Measurements from ENCODE around the gene RMI1. TPM values are rescaled to one million over a fixed set of nuclear protein-coding genes. Genes with fewer than 3 reads are reported as not detected.
A peak's percentile ranks its signal among the peaks of the same experiment; 100 is the strongest.

Gene RMI1
- total RNA-seq, 1 donor from 2014 or later = 12.1 TPM

GRCh38 chr9:83967073-83967472 lies 13.5 kb upstream of the RMI1 start:
- no peak for DNase-seq (ENCODE audit: low spot score)

GRCh38 chr9:83969602-83970001 lies 11.0 kb upstream of the RMI1 start:
- no peak for DNase-seq (ENCODE audit: low spot score)

GRCh38 chr9:83971485-83971884 lies 9.1 kb upstream of the RMI1 start:
- no peak for DNase-seq (ENCODE audit: low spot score)

- DNase-seq (ENCODE audit: low spot score) = no peak
These were observed 8.3 kb upstream of the RMI1 start for GRCh38 chr9:83972286-83972685.

GRCh38 chr9:83975300-83975699 lies 5.3 kb upstream of the RMI1 start:
- no peak for DNase-seq (ENCODE audit: low spot score)

GRCh38 chr9:83976372-83976771 lies 4.2 kb upstream of the RMI1 start:
- DNase-seq (ENCODE audit: low spot score) = no peak

GRCh38 chr9:83977196-83977595 lies 3.4 kb upstream of the RMI1 start:
- DNase-seq (ENCODE audit: low spot score) = no peak

GRCh38 chr9:83978992-83979811 lies 1.4 kb upstream of the RMI1 start:
- peak; percentile 90 for DNase-seq (ENCODE audit: low spot score)

- DNase-seq (ENCODE audit: low spot score) = peak; percentile 100
These were observed 702 bp upstream of the RMI1 start, which contains the start of gene HNRNPK for GRCh38 chr9:83979812-83980394. Gene HNRNPK (minus strand): TSS chr9:83980215. CDS start chr9:83978252, 1,963 bp downstream.

- DNase-seq (ENCODE audit: low spot score) = peak; percentile 62
These were observed 694 bp downstream of the RMI1 start for GRCh38 chr9:83981126-83981871.

- DNase-seq (ENCODE audit: low spot score) = no peak
These were observed 5.6 kb downstream of the RMI1 start for GRCh38 chr9:83986195-83986594.

GRCh38 chr9:83986765-83987401 lies 6.3 kb downstream of the RMI1 start:
- DNase-seq (ENCODE audit: low spot score) = no peak

- DNase-seq (ENCODE audit: low spot score) = no peak
These were observed 6.8 kb downstream of the RMI1 start for GRCh38 chr9:83987402-83987791.

GRCh38 chr9:83988411-83988810 lies 7.8 kb downstream of the RMI1 start:
- no peak for DNase-seq (ENCODE audit: low spot score)

- DNase-seq (ENCODE audit: low spot score) = no peak
These were observed 10.8 kb downstream of the RMI1 start for GRCh38 chr9:83991355-83991754.

- DNase-seq (ENCODE audit: low spot score) = no peak
These were observed 11.8 kb downstream of the RMI1 start for GRCh38 chr9:83992407-83992806.

GRCh38 chr9:83992901-83993300 lies 12.3 kb downstream of the RMI1 start:
- DNase-seq (ENCODE audit: low spot score) = no peak

- DNase-seq (ENCODE audit: low spot score) = no peak
These were observed 15.5 kb downstream of the RMI1 start for GRCh38 chr9:83996126-83996525.

- DNase-seq (ENCODE audit: low spot score) = no peak
These were observed 18.7 kb downstream of the RMI1 start for GRCh38 chr9:83999141-83999918.

GRCh38 chr9:84000186-84000585 lies 19.6 kb downstream of the RMI1 start:
- no peak for DNase-seq (ENCODE audit: low spot score)

GRCh38 chr9:84001621-84002020 lies 21.0 kb downstream of the RMI1 start:
- DNase-seq (ENCODE audit: low spot score) = no peak

Data from ureter (tissue), 1 donor.